A375 (cell line): Measurements from ENCODE around the gene LYRM7. TPM values are rescaled to one million over a fixed set of nuclear protein-coding genes. Genes with fewer than 3 reads are reported as not detected.

Source experiments
- total RNA-seq: library from RNA; depleted of rRNA; stranded (reverse); fragments of >200 nt; shearing (Covaris generic); gene quantifications from 2 replicates; pipeline ENCODE4 v1.2.3, GENCODE V29; 2014; rRNA removed

The LYRM7 gene
- total RNA-seq: 8.0 and 8.1 TPM in 2 replicates

DNA sequence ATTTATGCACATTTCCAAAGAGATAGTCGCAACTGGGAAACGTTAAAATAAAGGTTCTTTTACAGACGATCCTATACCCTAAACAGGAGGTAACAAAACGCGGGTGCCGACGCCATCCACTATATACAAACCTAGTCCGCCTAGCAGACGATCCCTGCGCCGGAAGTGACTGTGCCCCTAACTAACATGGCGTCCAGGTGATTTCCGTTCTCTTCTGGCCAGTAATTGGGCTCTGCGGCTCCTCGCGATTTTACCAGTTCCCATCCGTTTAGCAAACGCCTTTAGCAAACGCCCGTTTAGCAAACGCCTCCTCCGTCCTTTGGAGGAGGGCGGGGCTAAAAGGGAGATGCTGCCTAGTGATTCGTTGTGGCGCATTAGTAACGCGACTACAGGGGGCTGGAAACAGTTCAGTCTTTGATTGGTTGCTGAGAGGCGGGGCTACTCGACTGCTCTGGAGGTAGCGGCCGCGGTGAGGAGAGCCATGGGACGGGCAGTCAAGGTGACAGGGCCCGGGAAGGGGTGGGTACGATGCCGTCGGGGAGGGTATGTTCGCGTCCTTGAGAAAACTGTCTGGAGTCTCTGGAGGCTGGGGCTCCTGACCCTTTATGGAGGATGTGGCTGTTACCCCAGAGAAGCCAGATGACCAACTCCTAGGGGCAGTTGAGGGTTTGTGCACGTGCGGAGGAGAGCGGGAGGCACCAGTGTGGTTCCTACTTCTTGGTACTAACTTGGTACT lies at the start of gene LYRM7:
Gene LYRM7 (plus strand): TSS at position 405 of the 736 bp plus-strand sequence. CDS start 77 bp downstream, at position 482.

GRCh38 chr5:131165119-131165727 lies 5.5 kb upstream of the LYRM7 start, which contains the start of gene HINT1:
Gene HINT1 (minus strand): TSS chr5:131165256. CDS start chr5:131165205, 51 bp downstream.

Other genes starting within 250 kb of the LYRM7 start
- gene HINT1, start 5.7 kb upstream of the LYRM7 start, total RNA-seq: 224 and 265 TPM in 2 replicates
- gene CDC42SE2, start 93.1 kb downstream of the LYRM7 start, total RNA-seq: 12.5 and 18.2 TPM in 2 replicates